ENCODE measurements around the gene TLR8.
"Not testable (repeated sequence)": the region's sequence is repeated elsewhere in the genome, so short reads cannot be mapped to it uniquely, and the experiment has no call there.

The TLR8 gene

GRCh38 chrX:12954376-12954775 lies 48.0 kb downstream of the TLR8 start:
- no peaks in the 10 kb centered on the region for H3K9me3 ChIP-seq (ENCODE audit: control insufficient read depth in 2 of 2, low read length in 2 of 2)
- H3K27me3 ChIP-seq (ENCODE audit: control insufficient read depth in 1 of 2, insufficient read depth in 2 of 2, low read length in 2 of 2): peaks cover 0 to 2% of the 10 kb centered on the region in 2 donors
- H3K36me3 ChIP-seq (ENCODE audit: control insufficient read depth in 2 of 2, insufficient read depth in 2 of 2, low read length in 2 of 2): no peaks in the 10 kb centered on the region
- no peak overlapping the region for H3K27ac ChIP-seq (ENCODE audit: low read length)
- no peak overlapping the region for H3K4me3 ChIP-seq (ENCODE audit: low read length in 2 of 2)
- H3K9ac ChIP-seq (ENCODE audit: low read length in 2 of 2): no peak overlapping the region
- H3K4me1 ChIP-seq (ENCODE audit: control insufficient read depth, insufficient read depth, low read length): peaks cover 9% of the 10 kb centered on the region

DNA sequence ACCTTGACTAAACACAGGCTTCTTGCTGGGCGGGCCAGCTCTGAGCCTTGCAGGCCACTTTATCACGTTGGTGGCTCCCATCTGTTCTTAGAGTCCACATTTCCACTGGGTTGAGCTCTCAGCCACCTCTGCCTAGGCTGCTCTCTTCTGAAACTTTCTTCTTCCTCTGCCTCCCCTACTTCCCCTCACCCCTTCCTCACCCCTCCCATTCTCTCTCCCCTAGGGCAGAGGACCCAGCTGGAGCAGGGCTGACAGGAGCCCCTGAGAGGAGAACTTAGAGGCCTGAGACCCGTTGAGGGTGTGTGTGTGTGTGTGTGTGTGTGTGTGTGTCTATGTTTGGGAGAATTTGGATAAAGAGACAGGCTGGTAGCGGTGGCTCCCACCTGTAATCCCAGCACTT lies 48.6 kb downstream of the TLR8 start:
- peaks cover 4% of the 10 kb centered on the region for H3K4me1 ChIP-seq (ENCODE audit: control insufficient read depth, insufficient read depth, low read length)
- H3K27ac ChIP-seq (ENCODE audit: low read length): no peak overlapping the region
- H3K27me3 ChIP-seq (ENCODE audit: control insufficient read depth in 1 of 2, insufficient read depth in 2 of 2, low read length in 2 of 2): peaks cover 0 to 4% of the 10 kb centered on the region in 2 donors
- H3K9ac ChIP-seq (ENCODE audit: low read length in 2 of 2): no peak overlapping the region
- no peaks in the 10 kb centered on the region for H3K9me3 ChIP-seq (ENCODE audit: control insufficient read depth in 2 of 2, low read length in 2 of 2)
- H3K4me3 ChIP-seq (ENCODE audit: low read length in 2 of 2): no peak overlapping the region
- no peaks in the 10 kb centered on the region for H3K36me3 ChIP-seq (ENCODE audit: control insufficient read depth in 2 of 2, insufficient read depth in 2 of 2, low read length in 2 of 2)

DNA sequence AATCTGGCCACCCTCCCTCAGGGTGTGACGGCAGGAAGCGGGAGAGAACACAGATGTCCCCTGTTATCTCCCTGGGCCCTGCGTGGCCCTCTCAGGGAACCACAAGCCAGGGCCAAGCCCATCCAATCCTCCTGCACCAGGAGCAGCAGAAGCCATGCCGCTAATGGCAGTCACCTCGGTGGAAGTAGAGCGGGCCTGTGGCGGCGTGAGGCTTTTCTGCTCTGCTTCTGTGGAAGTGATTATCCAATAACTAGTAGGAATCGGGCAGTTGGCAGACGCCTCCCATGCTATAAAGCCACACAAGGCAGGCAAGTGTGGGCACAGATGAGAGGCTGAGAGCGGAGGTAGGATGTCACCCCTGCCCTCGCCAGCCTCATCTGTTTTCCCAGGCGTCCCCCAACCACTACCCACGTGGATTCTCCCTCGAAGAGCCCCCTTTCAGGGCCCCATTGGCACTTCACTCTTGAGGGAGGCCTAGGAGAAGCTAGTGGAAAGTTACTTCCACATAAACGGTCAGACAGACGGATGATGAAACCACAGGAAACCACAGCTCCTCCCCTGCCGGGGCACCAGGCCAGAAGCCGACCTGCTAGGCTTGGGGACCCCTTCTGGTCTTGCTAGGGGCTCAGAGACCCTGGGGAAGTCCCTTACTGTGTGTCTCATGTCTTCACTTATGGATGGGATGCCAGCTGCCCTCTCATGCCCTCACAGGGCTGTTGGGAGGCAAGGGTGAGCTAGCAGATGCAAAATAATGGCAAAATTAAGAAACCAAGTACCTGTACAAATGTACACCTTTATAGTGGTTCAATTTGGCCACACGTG lies 49.7 kb downstream of the TLR8 start:
- Histone ChIP-seq H3K27ac (ENCODE audit: low read length) (no peak overlapping the region), H3K4me3 (ENCODE audit: low read length in 2 of 2) (no peak overlapping the region), H3K9me3 (ENCODE audit: control insufficient read depth in 2 of 2, low read length in 2 of 2) (no peaks in the 10 kb centered on the region), H3K36me3 (ENCODE audit: control insufficient read depth in 2 of 2, insufficient read depth in 2 of 2, low read length in 2 of 2) (no peaks in the 10 kb centered on the region), H3K4me1 (ENCODE audit: control insufficient read depth, insufficient read depth, low read length) (no peaks in the 10 kb centered on the region), H3K27me3 (ENCODE audit: control insufficient read depth in 1 of 2, insufficient read depth in 2 of 2, low read length in 2 of 2) (peaks cover 0 to 4% of the 10 kb centered on the region in 2 donors), H3K9ac (ENCODE audit: low read length in 2 of 2) (no peak overlapping the region)

GRCh38 chrX:12956704-12957534 lies 50.5 kb downstream of the TLR8 start:
- no peak overlapping the region for H3K27ac ChIP-seq (ENCODE audit: low read length)
- H3K9me3 ChIP-seq (ENCODE audit: control insufficient read depth in 2 of 2, low read length in 2 of 2): no peaks in the 10 kb centered on the region
- no peak overlapping the region for H3K9ac ChIP-seq (ENCODE audit: low read length in 2 of 2)
- no peak overlapping the region for H3K4me3 ChIP-seq (ENCODE audit: low read length in 2 of 2)
- peaks cover 0 to 4% of the 10 kb centered on the region in 2 donors for H3K27me3 ChIP-seq (ENCODE audit: control insufficient read depth in 1 of 2, insufficient read depth in 2 of 2, low read length in 2 of 2)
- no peaks in the 10 kb centered on the region for H3K36me3 ChIP-seq (ENCODE audit: control insufficient read depth in 2 of 2, insufficient read depth in 2 of 2, low read length in 2 of 2)
- H3K4me1 ChIP-seq (ENCODE audit: control insufficient read depth, insufficient read depth, low read length): no peaks in the 10 kb centered on the region

- Histone ChIP-seq H3K9me3 (ENCODE audit: control insufficient read depth in 2 of 2, low read length in 2 of 2) (no peaks in the 10 kb centered on the region), H3K27me3 (ENCODE audit: control insufficient read depth in 1 of 2, insufficient read depth in 2 of 2, low read length in 2 of 2) (peaks cover 0 to 4% of the 10 kb centered on the region in 2 donors), H3K36me3 (ENCODE audit: control insufficient read depth in 2 of 2, insufficient read depth in 2 of 2, low read length in 2 of 2) (no peaks in the 10 kb centered on the region), H3K4me3 (ENCODE audit: low read length in 2 of 2) (no peak overlapping the region), H3K9ac (ENCODE audit: low read length in 2 of 2) (no peak overlapping the region), H3K27ac (ENCODE audit: low read length) (no peak overlapping the region), H3K4me1 (ENCODE audit: control insufficient read depth, insufficient read depth, low read length) (no peaks in the 10 kb centered on the region)
Observed at GRCh38 chrX:12958059-12958458, 51.6 kb downstream of the TLR8 start.

GRCh38 chrX:12958461-12958860 lies 52.0 kb downstream of the TLR8 start:
- H3K4me3 ChIP-seq (ENCODE audit: low read length in 2 of 2): no peak overlapping the region
- H3K27me3 ChIP-seq (ENCODE audit: control insufficient read depth in 1 of 2, insufficient read depth in 2 of 2, low read length in 2 of 2): peaks cover 0 to 4% of the 10 kb centered on the region in 2 donors

DNA sequence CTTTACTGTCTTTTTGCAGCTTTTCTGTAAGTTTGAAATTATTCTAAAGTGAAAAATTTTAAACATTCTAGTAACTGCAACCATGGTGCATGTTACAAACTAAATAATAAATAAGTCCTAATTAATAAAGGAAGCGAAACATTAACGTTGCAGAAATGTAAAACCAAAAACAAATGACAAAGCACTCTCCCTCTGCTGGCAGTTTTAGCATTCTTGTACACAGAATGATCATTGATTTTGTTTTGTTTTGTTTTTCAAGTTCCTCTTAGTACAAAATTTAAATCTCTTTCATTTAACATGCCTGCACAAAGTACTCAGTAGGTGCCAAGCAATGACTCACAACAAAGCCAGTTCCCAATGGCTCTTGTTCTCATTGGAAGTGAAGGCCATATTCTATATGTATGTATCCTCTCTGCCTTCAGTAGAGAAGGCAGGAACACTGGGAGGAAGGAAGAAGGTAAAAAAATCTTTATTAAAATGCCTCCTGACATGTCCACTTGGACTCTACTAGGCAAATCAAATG lies 54.8 kb downstream of the TLR8 start:
- no peak overlapping the region for H3K27ac ChIP-seq (ENCODE audit: low read length)
- H3K4me1 ChIP-seq (ENCODE audit: control insufficient read depth, insufficient read depth, low read length): no peaks in the 10 kb centered on the region

More at GRCh38 chrX:12958461-12958860, 52.0 kb downstream of the TLR8 start:
- no peaks in the 10 kb centered on the region for H3K36me3 ChIP-seq (ENCODE audit: control insufficient read depth in 2 of 2, insufficient read depth in 2 of 2, low read length in 2 of 2)
- no peak overlapping the region for H3K9ac ChIP-seq (ENCODE audit: low read length in 2 of 2)
- no peak overlapping the region for H3K27ac ChIP-seq (ENCODE audit: low read length)
- no peaks in the 10 kb centered on the region for H3K4me1 ChIP-seq (ENCODE audit: control insufficient read depth, insufficient read depth, low read length)
- no peaks in the 10 kb centered on the region for H3K9me3 ChIP-seq (ENCODE audit: control insufficient read depth in 2 of 2, low read length in 2 of 2)

DNA sequence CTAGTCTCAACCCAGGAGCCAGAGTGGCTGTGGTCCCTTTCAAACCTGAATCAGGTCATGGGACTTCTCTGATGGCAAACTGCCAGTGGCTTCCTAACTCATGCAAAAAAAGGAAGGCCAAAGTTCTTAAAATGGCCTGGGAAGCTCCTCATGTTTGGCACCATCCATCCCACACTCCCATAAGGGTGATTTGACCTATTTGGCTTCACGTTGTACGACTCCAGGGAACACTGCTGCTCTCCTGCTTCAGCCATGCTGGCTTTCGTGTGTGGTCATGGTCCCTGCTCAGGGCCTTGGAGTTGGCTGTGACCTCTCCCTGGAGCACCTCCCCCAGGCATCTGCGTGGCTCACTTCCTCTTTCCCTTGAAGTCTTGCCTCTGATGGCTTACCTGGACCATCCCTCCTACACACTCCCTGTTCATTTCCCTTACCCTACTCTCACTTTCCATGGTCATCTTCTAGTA lies 55.7 kb downstream of the TLR8 start:
- H3K4me3 ChIP-seq (ENCODE audit: low read length in 2 of 2): no peak overlapping the region
- no peak overlapping the region for H3K9ac ChIP-seq (ENCODE audit: low read length in 2 of 2)
- H3K27me3 ChIP-seq (ENCODE audit: control insufficient read depth in 1 of 2, insufficient read depth in 2 of 2, low read length in 2 of 2): peaks cover 0 to 4% of the 10 kb centered on the region in 2 donors
- no peak overlapping the region for H3K27ac ChIP-seq (ENCODE audit: low read length)
- no peaks in the 10 kb centered on the region for H3K4me1 ChIP-seq (ENCODE audit: control insufficient read depth, insufficient read depth, low read length)
- no peaks in the 10 kb centered on the region for H3K36me3 ChIP-seq (ENCODE audit: control insufficient read depth in 2 of 2, insufficient read depth in 2 of 2, low read length in 2 of 2)
- no peaks in the 10 kb centered on the region for H3K9me3 ChIP-seq (ENCODE audit: control insufficient read depth in 2 of 2, low read length in 2 of 2)

More for the DNA sequence above, 54.8 kb downstream of the TLR8 start:
- Histone ChIP-seq H3K9me3 (ENCODE audit: control insufficient read depth in 2 of 2, low read length in 2 of 2) (no peaks in the 10 kb centered on the region), H3K36me3 (ENCODE audit: control insufficient read depth in 2 of 2, insufficient read depth in 2 of 2, low read length in 2 of 2) (no peaks in the 10 kb centered on the region), H3K4me3 (ENCODE audit: low read length in 2 of 2) (no peak overlapping the region), H3K27me3 (ENCODE audit: control insufficient read depth in 1 of 2, insufficient read depth in 2 of 2, low read length in 2 of 2) (peaks cover 0 to 4% of the 10 kb centered on the region in 2 donors), H3K9ac (ENCODE audit: low read length in 2 of 2) (no peak overlapping the region)

- not testable (repeated sequence) for H3K36me3 ChIP-seq (ENCODE audit: control insufficient read depth in 2 of 2, insufficient read depth in 2 of 2, low read length in 2 of 2)
Observed at GRCh38 chrX:12963210-12963850, 56.9 kb downstream of the TLR8 start.

DNA sequence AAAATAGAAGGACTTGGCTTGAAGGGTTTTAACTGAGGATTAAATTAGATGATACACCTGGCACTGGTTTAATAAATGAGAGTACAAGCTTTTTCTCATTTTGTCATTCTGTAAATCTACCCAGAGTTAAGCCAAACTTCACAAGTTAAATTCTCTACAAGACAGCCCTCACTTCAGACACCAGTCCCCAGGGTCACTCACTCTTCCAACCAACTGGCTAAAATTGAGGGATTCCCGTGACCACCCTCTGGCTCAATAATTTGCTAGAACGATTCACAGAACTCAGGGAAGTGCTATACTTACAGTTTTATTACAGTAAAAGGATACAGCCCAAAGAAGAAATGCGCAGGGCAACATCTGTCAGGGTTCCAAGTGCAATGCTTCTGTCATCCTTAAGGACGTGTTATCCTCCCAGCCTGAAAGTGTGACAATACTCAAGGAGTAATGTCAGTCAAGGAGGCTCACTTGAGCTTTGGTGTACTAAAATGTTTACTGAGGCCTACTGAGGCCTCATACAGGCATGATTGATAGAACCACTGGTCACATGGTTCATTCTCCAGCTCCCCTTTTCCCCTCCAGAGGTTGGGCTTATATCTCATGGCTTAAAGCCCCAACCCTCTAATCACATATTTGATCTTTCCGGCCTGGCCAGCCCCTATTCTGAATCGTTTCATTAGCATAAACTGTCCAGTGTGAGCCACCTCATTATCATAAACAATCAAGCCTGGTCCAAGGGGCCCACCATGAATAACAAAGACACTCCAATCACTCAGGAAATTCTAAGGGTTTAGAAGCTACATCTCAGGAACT lies 58.9 kb downstream of the TLR8 start:
- Histone ChIP-seq H3K36me3 (ENCODE audit: control insufficient read depth in 2 of 2, insufficient read depth in 2 of 2, low read length in 2 of 2) (no peaks in the 10 kb centered on the region), H3K4me3 (ENCODE audit: low read length in 2 of 2) (no peak overlapping the region), H3K27me3 (ENCODE audit: control insufficient read depth in 1 of 2, insufficient read depth in 2 of 2, low read length in 2 of 2) (peaks cover 0 to 4% of the 10 kb centered on the region in 2 donors), H3K27ac (ENCODE audit: low read length) (no peak overlapping the region), H3K4me1 (ENCODE audit: control insufficient read depth, insufficient read depth, low read length) (no peaks in the 10 kb centered on the region), H3K9me3 (ENCODE audit: control insufficient read depth in 2 of 2, low read length in 2 of 2) (no peaks in the 10 kb centered on the region), H3K9ac (ENCODE audit: low read length in 2 of 2) (no peak overlapping the region)

More at GRCh38 chrX:12963210-12963850, 56.9 kb downstream of the TLR8 start:
- not testable (repeated sequence) for H3K9ac ChIP-seq (ENCODE audit: low read length in 2 of 2); H3K27ac ChIP-seq (ENCODE audit: low read length); H3K9me3 ChIP-seq (ENCODE audit: control insufficient read depth in 2 of 2, low read length in 2 of 2); H3K4me1 ChIP-seq (ENCODE audit: control insufficient read depth, insufficient read depth, low read length); H3K27me3 ChIP-seq (ENCODE audit: control insufficient read depth in 1 of 2, insufficient read depth in 2 of 2, low read length in 2 of 2); H3K4me3 ChIP-seq (ENCODE audit: low read length in 2 of 2)
